HG02623 (cell line): ENCODE data around the gene CDKN2AIP.
"Not testable (repeated sequence)": the region's sequence is repeated elsewhere in the genome, so short reads cannot be mapped to it uniquely, and the experiment has no call there.

Experiments
- ATAC-seq: cut with Tn5 transposase; IDR thresholded peaks from one replicate; pipeline ENCODE4 v1.9.1; 2021; ENCODE audit warnings: moderate library complexity; ENCODE audit not compliant: unreplicated experiment

CDKN2AIP gene

GRCh38 chr4:183412821-183413220 lies 31.6 kb upstream of the CDKN2AIP start:
- ATAC-seq: no peak

GRCh38 chr4:183413234-183414200 lies 30.9 kb upstream of the CDKN2AIP start:
- ATAC-seq: no peak

GRCh38 chr4:183416879-183417755 lies 27.3 kb upstream of the CDKN2AIP start:
- no peak for ATAC-seq

- no peak for ATAC-seq
Measured at GRCh38 chr4:183422962-183423631, 21.3 kb upstream of the CDKN2AIP start.

- ATAC-seq: no peak
Measured at GRCh38 chr4:183424109-183424744, 20.2 kb upstream of the CDKN2AIP start.

- ATAC-seq: no peak
Measured at GRCh38 chr4:183426507-183426906, 17.9 kb upstream of the CDKN2AIP start.

GRCh38 chr4:183429489-183429888 lies 14.9 kb upstream of the CDKN2AIP start:
- ATAC-seq: no peak

- ATAC-seq: no peak
Measured at GRCh38 chr4:183430317-183430993, 14.0 kb upstream of the CDKN2AIP start.

- no peak for ATAC-seq
Measured at GRCh38 chr4:183430994-183431347, 13.5 kb upstream of the CDKN2AIP start.

GRCh38 chr4:183431614-183432013 lies 12.8 kb upstream of the CDKN2AIP start:
- no peak for ATAC-seq

GRCh38 chr4:183433183-183433582 lies 11.3 kb upstream of the CDKN2AIP start:
- not testable (repeated sequence) for ATAC-seq

- no peak for ATAC-seq
Measured at GRCh38 chr4:183434264-183434663, 10.2 kb upstream of the CDKN2AIP start.

- ATAC-seq: no peak
Measured at GRCh38 chr4:183434666-183435190, 9.7 kb upstream of the CDKN2AIP start.

- ATAC-seq: no peak
Measured at GRCh38 chr4:183435803-183436202, 8.6 kb upstream of the CDKN2AIP start.

GRCh38 chr4:183436417-183436816 lies 8.0 kb upstream of the CDKN2AIP start:
- no peak for ATAC-seq

GRCh38 chr4:183437452-183437851 lies 7.0 kb upstream of the CDKN2AIP start:
- ATAC-seq: no peak

- no peak for ATAC-seq
Measured at GRCh38 chr4:183438458-183439113, 5.8 kb upstream of the CDKN2AIP start.

GRCh38 chr4:183441276-183441675 lies 3.2 kb upstream of the CDKN2AIP start:
- ATAC-seq: no peak

GRCh38 chr4:183443655-183444213 lies 702 bp upstream of the CDKN2AIP start:
- ATAC-seq: no peak
